Measurements from ENCODE around the gene DMBT1. TPM values are rescaled to one million over a fixed set of nuclear protein-coding genes. Genes with fewer than 3 reads are reported as not detected.
A peak's percentile ranks its signal among the peaks of the same experiment; 100 is the strongest.

Gene DMBT1
- polyA plus RNA-seq, 1 donor (not counting 4 experiments of a cell fraction or from before 2014, with no cell fraction given): 0.04 TPM

DNA sequence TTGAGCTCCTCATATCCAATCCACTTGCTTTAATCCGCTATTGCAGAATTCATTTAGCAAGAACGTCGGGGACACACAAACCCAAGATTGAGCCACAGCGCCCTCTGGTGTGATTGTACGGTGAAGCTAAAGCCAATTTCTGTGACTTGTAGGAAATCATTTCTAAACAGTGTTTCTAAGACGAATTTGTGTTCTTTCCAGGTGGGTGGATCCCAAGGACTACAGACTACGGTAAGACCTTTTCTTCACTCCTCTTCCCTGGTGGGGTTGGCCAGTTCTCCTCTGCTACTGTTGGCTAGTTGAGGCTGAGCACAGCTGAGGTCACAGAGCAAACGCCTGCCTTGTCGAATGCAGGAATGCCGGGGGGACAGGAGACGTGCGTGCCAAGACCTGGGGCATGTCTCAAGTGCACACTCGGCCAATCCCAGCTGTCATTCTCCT, 5.2 kb downstream of the DMBT1 start:
- Histone ChIP-seq H3K27ac (ENCODE audit: control insufficient read depth, insufficient read depth, low read length) (no peak overlapping the region), H3K79me2 (ENCODE audit: control insufficient read depth, insufficient read depth, low read length) (no peaks in the 10 kb centered on the region), H3K9me3 (ENCODE audit: control insufficient read depth, low read depth, low read length) (no peaks in the 10 kb centered on the region), H3K4me2 (ENCODE audit: control insufficient read depth, extremely low read depth, insufficient read depth, low read depth, low read length) (peak overlapping the region; percentile 34), H3K9ac (ENCODE audit: control insufficient read depth, extremely low read depth, insufficient read depth, low read length) (no peak overlapping the region), H3K4me3 (ENCODE audit: control insufficient read depth in 2 of 3, extremely low read depth in 1 of 3, insufficient read depth in 2 of 3, low read depth in 1 of 3, low read length in 3 of 3) (no peak overlapping the region), H3K27me3 (ENCODE audit: control insufficient read depth, extremely low read depth, insufficient read depth, low read length) (peaks cover 11% of the 10 kb centered on the region), H2AFZ (ENCODE audit: control insufficient read depth, low read length) (peak overlapping the region; percentile 55), H4K20me1 (ENCODE audit: control insufficient read depth, extremely low read depth, insufficient read depth, low read length) (no peaks in the 10 kb centered on the region), H3K36me3 (ENCODE audit: control insufficient read depth in 2 of 2, extremely low read depth in 1 of 2, insufficient read depth in 2 of 2, low read length in 2 of 2) (no peaks in the 10 kb centered on the region), H3K4me1 (ENCODE audit: control insufficient read depth, extremely low read depth, insufficient read depth, low read length) (peaks cover 3% of the 10 kb centered on the region), H3K9me1 (ENCODE audit: control insufficient read depth, extremely low read depth, insufficient read depth, low read length) (no peaks in the 10 kb centered on the region)
- dilution Hi-C loops (cut with MboI; ENCODE audit: extremely low pct_ligation_motif_present, low sequenced_read_pairs): no loop called here
- TF ChIP-seq EZH2 (IDR thresholded peaks at IDR 0.05; ENCODE audit: low read length): no peak
- TF ChIP-seq, protein P1, sequence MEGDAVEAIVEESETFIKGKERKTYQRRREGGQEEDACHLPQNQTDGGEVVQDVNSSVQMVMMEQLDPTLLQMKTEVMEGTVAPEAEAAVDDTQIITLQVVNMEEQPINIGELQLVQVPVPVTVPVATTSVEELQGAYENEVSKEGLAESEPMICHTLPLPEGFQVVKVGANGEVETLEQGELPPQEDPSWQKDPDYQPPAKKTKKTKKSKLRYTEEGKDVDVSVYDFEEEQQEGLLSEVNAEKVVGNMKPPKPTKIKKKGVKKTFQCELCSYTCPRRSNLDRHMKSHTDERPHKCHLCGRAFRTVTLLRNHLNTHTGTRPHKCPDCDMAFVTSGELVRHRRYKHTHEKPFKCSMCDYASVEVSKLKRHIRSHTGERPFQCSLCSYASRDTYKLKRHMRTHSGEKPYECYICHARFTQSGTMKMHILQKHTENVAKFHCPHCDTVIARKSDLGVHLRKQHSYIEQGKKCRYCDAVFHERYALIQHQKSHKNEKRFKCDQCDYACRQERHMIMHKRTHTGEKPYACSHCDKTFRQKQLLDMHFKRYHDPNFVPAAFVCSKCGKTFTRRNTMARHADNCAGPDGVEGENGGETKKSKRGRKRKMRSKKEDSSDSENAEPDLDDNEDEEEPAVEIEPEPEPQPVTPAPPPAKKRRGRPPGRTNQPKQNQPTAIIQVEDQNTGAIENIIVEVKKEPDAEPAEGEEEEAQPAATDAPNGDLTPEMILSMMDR (optimal IDR thresholded peaks at IDR 0.05 in 1 of 3, IDR thresholded peaks at IDR 0.05 in 1 of 3, conservative IDR thresholded peaks at IDR 0.05 in 1 of 3; ENCODE audit: extremely low read depth in 1 of 3, insufficient read depth in 2 of 3, low read length in 3 of 3): peak; percentile 74 to 89 (median 88)
- FAIRE-seq (peak; percentile 96), DNase-seq (ENCODE audit: low read depth, low spot score) (no peak)

DNA sequence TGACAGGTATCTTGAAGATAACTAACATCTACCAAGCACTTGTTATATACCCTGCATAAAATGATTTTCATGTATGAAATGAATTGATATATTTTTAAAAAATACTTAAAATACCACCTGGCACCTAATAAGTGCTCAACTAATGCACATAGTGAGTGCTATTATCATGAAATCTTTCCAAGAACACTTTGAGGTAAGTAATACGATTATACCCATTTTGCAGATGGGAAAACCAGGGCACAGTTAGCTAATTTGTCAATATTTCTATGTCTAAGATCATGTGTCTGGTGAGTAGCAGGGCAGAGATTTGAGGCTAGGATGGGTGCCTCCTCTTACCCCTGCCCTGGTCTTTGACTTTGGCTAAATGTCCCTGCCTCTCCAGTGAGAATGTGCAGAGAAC, 6.1 kb downstream of the DMBT1 start:
- Histone ChIP-seq H3K4me1 (ENCODE audit: control insufficient read depth, extremely low read depth, insufficient read depth, low read length) (peaks cover 3% of the 10 kb centered on the region), H3K36me3 (ENCODE audit: control insufficient read depth in 2 of 2, extremely low read depth in 1 of 2, insufficient read depth in 2 of 2, low read length in 2 of 2) (no peaks in the 10 kb centered on the region), H4K20me1 (ENCODE audit: control insufficient read depth, extremely low read depth, insufficient read depth, low read length) (no peaks in the 10 kb centered on the region), H3K9ac (ENCODE audit: control insufficient read depth, extremely low read depth, insufficient read depth, low read length) (no peak overlapping the region), H3K79me2 (ENCODE audit: control insufficient read depth, insufficient read depth, low read length) (no peaks in the 10 kb centered on the region), H3K27ac (ENCODE audit: control insufficient read depth, insufficient read depth, low read length) (no peak overlapping the region), H3K4me2 (ENCODE audit: control insufficient read depth, extremely low read depth, insufficient read depth, low read depth, low read length) (no peak overlapping the region), H3K27me3 (ENCODE audit: control insufficient read depth, extremely low read depth, insufficient read depth, low read length) (peaks cover 14% of the 10 kb centered on the region), H3K9me3 (ENCODE audit: control insufficient read depth, low read depth, low read length) (no peaks in the 10 kb centered on the region), H3K4me3 (ENCODE audit: control insufficient read depth in 2 of 3, extremely low read depth in 1 of 3, insufficient read depth in 2 of 3, low read depth in 1 of 3, low read length in 3 of 3) (no peak overlapping the region), H2AFZ (ENCODE audit: control insufficient read depth, low read length) (no peak overlapping the region), H3K9me1 (ENCODE audit: control insufficient read depth, extremely low read depth, insufficient read depth, low read length) (no peaks in the 10 kb centered on the region)
- TF ChIP-seq, protein P1 (optimal IDR thresholded peaks at IDR 0.05 in 1 of 3, IDR thresholded peaks at IDR 0.05 in 1 of 3, conservative IDR thresholded peaks at IDR 0.05 in 1 of 3; ENCODE audit: extremely low read depth in 1 of 3, insufficient read depth in 2 of 3, low read length in 3 of 3): no peak
- TF ChIP-seq EZH2 (IDR thresholded peaks at IDR 0.05; ENCODE audit: low read length): no peak
- no peak for FAIRE-seq
- no peak for DNase-seq (ENCODE audit: low read depth, low spot score)
- dilution Hi-C loops (cut with MboI; ENCODE audit: extremely low pct_ligation_motif_present, low sequenced_read_pairs): no loop called here

All from keratinocyte (primary cell).